MM.1S (cell line): Measurements from ENCODE around the gene TCL1A.

Experiments used
- DNase-seq: peaks from one replicate; pipeline ENCODE4 v3.0.0-alpha.2; 2015
- H2AFZ ChIP-seq: fragments of 300-600 bp; sonication (generic); 2 replicates; pipeline ENCODE4 v1.6.0; 2016; ENCODE audit warnings: antibody characterized with exemption, low read length
- H3F3A ChIP-seq: fragments of 300-600 bp; sonication (generic); 2 replicates; pipeline ENCODE4 v1.6.1; 2016; ENCODE audit warnings: mild to moderate bottlenecking, antibody characterized with exemption, low read length, moderate library complexity, mixed read lengths; ENCODE audit not compliant: insufficient read depth
- H3K27ac ChIP-seq: fragments of 300-600 bp; sonication (generic); 2 replicates; pipeline ENCODE4 v1.5.1; 2016; ENCODE audit warnings: mild to moderate bottlenecking, low read length
- H3K27me3 ChIP-seq: fragments of 300-600 bp; sonication (generic); replicated peaks from 2 replicates; pipeline ENCODE4 v1.6.0; 2016; ENCODE audit warnings: low read length; ENCODE audit not compliant: insufficient read depth
- H3K36me3 ChIP-seq: fragments of 300-600 bp; sonication (generic); replicated peaks from 2 replicates; pipeline ENCODE4 v1.6.1; 2016; ENCODE audit warnings: mild to moderate bottlenecking, low read length, mixed read lengths; ENCODE audit not compliant: insufficient read depth
- H3K4me1 ChIP-seq: fragments of 300-600 bp; sonication (generic); 2 replicates; pipeline ENCODE4 v1.6.1; 2016; ENCODE audit warnings: low read length, mixed read lengths
- H3K4me2 ChIP-seq: fragments of 300-600 bp; sonication (generic); 2 replicates; pipeline ENCODE4 v1.6.0; 2016; ENCODE audit warnings: low read depth, low read length
- H3K4me3 ChIP-seq: fragments of 300-600 bp; sonication (generic); 2 replicates; pipeline ENCODE4 v1.5.1; 2016; ENCODE audit warnings: low read length, mixed read lengths
- H3K79me2 ChIP-seq: fragments of 300-600 bp; sonication (generic); 2 replicates; pipeline ENCODE4 v1.6.1; 2016; ENCODE audit warnings: mixed run types, low read length, mixed read lengths
- H3K9ac ChIP-seq: fragments of 300-600 bp; sonication (generic); 2 replicates; pipeline ENCODE4 v1.6.1; 2016; ENCODE audit warnings: low read length, mixed read lengths
- H3K9me2 ChIP-seq: fragments of 300-600 bp; sonication (generic); replicated peaks from 2 replicates; pipeline ENCODE4 v1.6.1; 2016; ENCODE audit warnings: mild to moderate bottlenecking, low read length, mixed read lengths; ENCODE audit not compliant: insufficient read depth
- H3K9me3 ChIP-seq: fragments of 300-600 bp; sonication (generic); replicated peaks from 2 replicates; pipeline ENCODE4 v1.6.1; 2016; ENCODE audit warnings: mild to moderate bottlenecking, low read length, mixed read lengths; ENCODE audit not compliant: insufficient read depth
- H4K20me1 ChIP-seq: fragments of 300-600 bp; sonication (generic); 2 replicates; pipeline ENCODE4 v1.6.1; 2016; ENCODE audit warnings: mild to moderate bottlenecking, low read length, moderate library complexity, mixed read lengths; ENCODE audit not compliant: insufficient read depth
- CTCF ChIP-seq: fragments of 300-600 bp; sonication (generic); IDR thresholded peaks from 2 replicates; pipeline ENCODE4 v1.5.1; 2016; ENCODE audit warnings: antibody characterized with exemption, low read length, mixed read lengths
- EZH2 ChIP-seq: fragments of 300-600 bp; sonication (generic); optimal IDR thresholded peaks from 2 replicates; pipeline ENCODE3; 2017; ENCODE audit warnings: low read depth, mild to moderate bottlenecking, antibody characterized with exemption, low read length, mixed read lengths
- EZH2phosphoT487 ChIP-seq: fragments of 300-600 bp; sonication (generic); IDR thresholded peaks from 2 replicates; pipeline ENCODE4 v1.6.1; 2018; ENCODE audit warnings: antibody characterized with exemption, low read length

TCL1A gene

GRCh38 chr14:95759941-95760340, 46.0 kb upstream of the TCL1A start:
- TF ChIP-seq CTCF (no peak), EZH2phosphoT487 (no peak), EZH2 (no peak)
- H4K20me1 ChIP-seq: no peaks in the 10 kb centered on the region
- H3K4me1 ChIP-seq: no peaks in the 10 kb centered on the region
- H3K9me2 ChIP-seq: no peaks in the 10 kb centered on the region
- DNase-seq: no peak
- no peak overlapping the region for H3K4me3 ChIP-seq
- H3K79me2 ChIP-seq: no peaks in the 10 kb centered on the region
- no peak overlapping the region for H3K9ac ChIP-seq
- no peak overlapping the region for H3K27ac ChIP-seq
- no peaks in the 10 kb centered on the region for H3K27me3 ChIP-seq
- no peak overlapping the region for H2AFZ ChIP-seq
- H3K36me3 ChIP-seq: no peaks in the 10 kb centered on the region
- no peaks in the 10 kb centered on the region for H3F3A ChIP-seq
- no peak overlapping the region for H3K4me2 ChIP-seq
- no peaks in the 10 kb centered on the region for H3K9me3 ChIP-seq

GRCh38 chr14:95758331-95758730, 44.4 kb upstream of the TCL1A start:
- DNase-seq: no peak
- no peaks in the 10 kb centered on the region for H3K79me2 ChIP-seq
- H4K20me1 ChIP-seq: no peaks in the 10 kb centered on the region
- no peaks in the 10 kb centered on the region for H3F3A ChIP-seq
- no peaks in the 10 kb centered on the region for H3K4me1 ChIP-seq
- H3K27ac ChIP-seq: no peak overlapping the region
- H3K4me3 ChIP-seq: no peak overlapping the region
- H3K9me2 ChIP-seq: no peaks in the 10 kb centered on the region
- no peaks in the 10 kb centered on the region for H3K9me3 ChIP-seq
- TF ChIP-seq EZH2phosphoT487: no peak
- TF ChIP-seq CTCF: no peak
- no peak overlapping the region for H3K4me2 ChIP-seq
- no peak overlapping the region for H2AFZ ChIP-seq
- no peak overlapping the region for H3K9ac ChIP-seq
- H3K36me3 ChIP-seq: no peaks in the 10 kb centered on the region
- no peaks in the 10 kb centered on the region for H3K27me3 ChIP-seq

GRCh38 chr14:95756751-95757150, 42.8 kb upstream of the TCL1A start:
- Histone ChIP-seq H3K4me1 (no peaks in the 10 kb centered on the region), H3K27me3 (no peaks in the 10 kb centered on the region), H2AFZ (no peak overlapping the region), H3K9ac (no peak overlapping the region), H3K36me3 (no peaks in the 10 kb centered on the region), H4K20me1 (no peaks in the 10 kb centered on the region), H3F3A (no peaks in the 10 kb centered on the region), H3K4me3 (no peak overlapping the region), H3K9me3 (no peaks in the 10 kb centered on the region), H3K79me2 (no peaks in the 10 kb centered on the region), H3K27ac (no peak overlapping the region), H3K4me2 (no peak overlapping the region), H3K9me2 (no peaks in the 10 kb centered on the region)
- DNase-seq: no peak
- TF ChIP-seq EZH2 (no peak), CTCF (no peak), EZH2phosphoT487 (no peak)
